ENCODE measurements around the gene SLC6A16.

DNA sequence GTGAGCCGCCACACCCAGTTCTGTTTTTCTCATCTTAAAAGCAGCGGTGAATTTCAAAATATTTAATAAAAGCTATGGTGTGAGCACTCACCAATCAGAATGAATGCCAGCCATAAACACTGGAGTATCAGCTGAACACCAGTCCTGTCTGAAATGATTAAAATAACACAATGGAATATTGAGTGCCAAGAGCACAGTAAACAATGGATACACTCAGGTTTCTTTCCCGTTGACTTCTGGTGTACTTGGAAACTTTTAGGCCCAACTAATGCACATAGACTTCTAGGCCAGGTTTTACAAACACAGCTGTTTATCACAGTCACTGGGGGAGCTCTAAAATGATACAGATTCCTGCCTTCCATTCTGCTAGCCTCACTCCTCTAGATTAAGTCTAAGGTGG is 68.3 kb downstream of the SLC6A16 start:
- TF ChIP-seq CTCF (IDR thresholded peaks at IDR 0.05) (no peak), POLR2A (IDR thresholded peaks at IDR 0.05) (no peak)
